H1 (cell line): ENCODE data around the gene CFDP1. TPM values are rescaled to one million over a fixed set of nuclear protein-coding genes. Genes with fewer than 3 reads are reported as not detected.
A peak's percentile ranks its signal among the peaks of the same experiment; 100 is the strongest.

ENCODE experiments used
- BACH1 ChIP-seq: IDR thresholded peaks from 2 replicates; pipeline ENCODE4 v1.6.1; 2012; ENCODE audit warnings: low read length, improper control_type of control experiment
- CBX8 ChIP-seq: fragments of 300-800, 300-1000 bp; sonication (generic); IDR thresholded peaks from 2 replicates; pipeline ENCODE4 v1.7.1; 2016; ENCODE audit warnings: low read depth, low read length, borderline replicate concordance
- RAD21 ChIP-seq, 2 experiments: IDR thresholded peaks in 1 of 2; conservative IDR thresholded peaks in 1 of 2; 2 replicates each; pipeline ENCODE4 v1.6.1; 2011; ENCODE audit warnings: low read depth in 2 of 2, low read length in 2 of 2, improper control_type of control experiment in 1 of 2, inconsistent platforms in 1 of 2, mild to moderate bottlenecking in 1 of 2, moderate library complexity in 1 of 2
- ZNF274 ChIP-seq: IDR thresholded peaks from 2 replicates; pipeline ENCODE4 v1.7.0; 2012; ENCODE audit warnings: low read length, borderline replicate concordance; ENCODE audit errors: extremely low read depth
- polyA plus RNA-seq, 7 experiments: library from polyadenylated mRNA; depleted of rRNA in 3 of 7; stranded (reverse) in 5 of 7; unstranded in 2 of 7; fragments of >200 nt in 5 of 7; fragments of 200-250 nt in 2 of 7; gene quantifications; 1 replicate in 5 of 7; 2 replicates in 1 of 7; 4 replicates in 1 of 7; pipeline versions ENCODE4 v1.2.1 to v1.2.3, GENCODE V29; 2011 to 2013; ENCODE audit warnings: missing spikeins in 2 of 7, mixed read lengths in 2 of 7
- total RNA-seq: library from RNA; stranded (reverse); fragmentation: NEBNext Ultra II Directional; extraction: Animal tissue kit (Norgen Biotek cat#: 25700); gene quantifications from 2 replicates; pipeline ENCODE4 v1.2.1, GENCODE V29; 2021

The CFDP1 gene
- total and polyA plus RNA-seq, 2 of the 8 experiments (the other 6 are each of a cell fraction or from before 2014, with no cell fraction given) = 25.5 to 77.3 TPM

GRCh38 chr16:75320435-75320834 lies 112.9 kb downstream of the CFDP1 start (continued):
- TF ChIP-seq RAD21 (IDR thresholded peaks at IDR 0.05 in 1 of 2, conservative IDR thresholded peaks at IDR 0.05 in 1 of 2; ENCODE audit: low read depth in 2 of 2, low read length in 2 of 2) = peak; percentile 20 to 25; a peak in 3 of 4 replicates
- no peak for TF ChIP-seq BACH1
- TF ChIP-seq CBX8 = no peak
- TF ChIP-seq ZNF274 = no peak
